ENCODE results near the gene ZNF276. TPM values are rescaled to one million over a fixed set of nuclear protein-coding genes. Genes with fewer than 3 reads are reported as not detected.

The ZNF276 gene
- total and polyA plus RNA-seq, 2 of the 8 experiments (the other 6 are each of a cell fraction or from before 2014, with no cell fraction given) = 6.4 to 9.3 TPM

DNA sequence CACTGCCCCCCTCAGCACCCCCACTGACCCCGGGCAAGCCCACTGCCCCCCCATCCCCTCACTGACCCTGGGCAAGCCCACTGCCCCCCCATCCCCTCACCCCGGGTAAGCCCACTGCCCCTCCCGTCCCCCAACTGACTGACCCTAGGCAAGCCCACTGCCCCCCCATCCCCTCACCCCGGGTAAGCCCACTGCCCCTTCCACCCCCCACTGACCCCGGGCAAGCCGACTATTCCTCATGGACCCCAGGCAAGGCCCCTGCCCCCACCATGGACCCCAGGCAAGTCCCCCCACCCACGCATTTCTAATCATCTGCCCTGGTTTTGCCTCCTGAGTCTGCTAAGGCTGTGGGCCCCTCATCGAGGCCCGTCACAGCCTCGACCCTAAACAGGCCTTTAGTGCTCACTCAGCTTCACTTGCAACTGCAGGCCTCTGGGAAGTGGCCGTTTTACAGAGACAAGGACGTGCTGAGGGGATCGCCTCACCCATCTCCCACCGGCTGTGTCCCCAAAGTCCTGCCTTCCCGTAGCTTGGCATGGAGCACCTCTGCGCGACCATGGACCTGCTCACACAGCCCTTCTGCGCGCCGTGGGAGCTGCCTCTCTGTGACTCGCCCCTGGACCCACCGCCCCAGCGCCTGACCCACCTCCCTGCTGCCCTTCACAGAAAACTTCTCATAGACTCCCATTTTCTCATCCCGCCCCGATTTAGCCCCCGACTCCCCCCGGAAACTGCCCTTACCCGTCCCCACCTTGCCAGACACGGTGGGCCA is 4.2 kb upstream of the ZNF276 start:
- POLR2A ChIA-PET (ENCODE audit: partially characterized antibody) = interaction anchor here (0.6 to 16.7 kb wide), 10 partner anchors 8 to 112 kb away, joined by 3 to 193 read pairs (median 4); partner anchors contain the start of genes CDK10, SPATA2L and SPIRE2
- Histone ChIP-seq H3K9ac (replicated peaks in 1 of 4; ENCODE audit: extremely low read depth in 1 of 4, low read depth in 3 of 4, low read length in 3 of 4) (no peak overlapping the region), H4K5ac (ENCODE audit: insufficient read length, low read depth, low read length) (no peak overlapping the region), H3K56ac (replicated peaks; ENCODE audit: insufficient read length, low read depth, low read length) (no peak overlapping the region), H3K4ac (replicated peaks; ENCODE audit: insufficient read length, low read depth, low read length) (no peak overlapping the region), H3K23ac (ENCODE audit: insufficient read length) (no peak overlapping the region), H3K14ac (ENCODE audit: insufficient read length) (no peak overlapping the region), H3K23me2 (ENCODE audit: low read depth, low read length) (peaks cover 12% of the 10 kb centered on the region), H3K9me3 (ENCODE audit: insufficient read depth in 2 of 2, low read depth in 1 of 2, low read length in 1 of 2) (no peaks in the 10 kb centered on the region), H2BK120ac (replicated peaks; ENCODE audit: low read depth, low read length) (no peak overlapping the region), H2AFZ (ENCODE audit: low read length) (no peak overlapping the region), H3K18ac (ENCODE audit: extremely low read depth, low read length) (no peak overlapping the region), H3K27ac (ENCODE audit: low read depth, low read length) (no peak overlapping the region), H3K79me1 (ENCODE audit: low read depth, low read length) (0 out of 2 replicates have a peak, but pooled peaks cover 2% of the 10 kb centered on the region), H2BK20ac (ENCODE audit: low read length) (no peak overlapping the region), H3K27me3 (replicated peaks in 1 of 4; ENCODE audit: control insufficient read depth in 3 of 4, extremely low read depth in 1 of 4, insufficient read depth in 3 of 4, low read length in 3 of 4) (peaks cover 1 to 29% (median 22%) of the 10 kb centered on the region in 4 experiments), H2BK5ac (ENCODE audit: low read depth, low read length) (no peak overlapping the region), H3K79me2 (ENCODE audit: control insufficient read depth in 1 of 2, insufficient read depth in 2 of 2, low read length in 2 of 2) (no peaks in the 10 kb centered on the region), H4K91ac (replicated peaks; ENCODE audit: insufficient read length, low read length) (no peak overlapping the region), H3K4me3 (ENCODE audit: extremely low read depth in 1 of 4, insufficient read depth in 2 of 4, low read depth in 3 of 4, low read length in 4 of 4) (no peak overlapping the region), H2BK15ac (ENCODE audit: low read length) (no peak overlapping the region), H2AK5ac (ENCODE audit: low read depth, low read length) (no peak overlapping the region), H3K4me2 (ENCODE audit: insufficient read depth in 1 of 2, low read depth in 2 of 2, low read length in 2 of 2) (no peak overlapping the region), H2BK12ac (ENCODE audit: low read depth, low read length) (no peak overlapping the region), H3K4me1 (replicated peaks in 1 of 4; ENCODE audit: control insufficient read depth in 3 of 4, insufficient read depth in 4 of 4, low read length in 3 of 4) (peaks cover 0 to 9% (median 2%) of the 10 kb centered on the region in 4 experiments; a peak in 5 of 7 replicates), H4K20me1 (replicated peaks in 1 of 2; ENCODE audit: control insufficient read depth in 1 of 2, insufficient read depth in 2 of 2, low read length in 2 of 2) (peaks cover 9 to 18% of the 10 kb centered on the region in 2 experiments), H4K8ac (ENCODE audit: extremely low read depth, insufficient read depth, low read length) (no peak overlapping the region), H3K36me3 (ENCODE audit: control insufficient read depth in 2 of 4, insufficient read depth in 4 of 4, low read length in 3 of 4) (peaks cover 0 to 10% (median 5%) of the 10 kb centered on the region in 4 experiments; a peak in 3 of 8 replicates)
- TF ChIP-seq POLR2AphosphoS5 (IDR thresholded peaks at IDR 0.05; ENCODE audit: low read depth, low read length) (0 out of 2 replicates have a peak, but pooled peaks have one; percentile 8), RNF2 (IDR thresholded peaks at IDR 0.05; ENCODE audit: borderline replicate concordance, low read depth, low read length, missing control alignments, poor library complexity, severe bottlenecking) (no peak)
- WGBS, 2 experiments (ENCODE audit: extremely low coverage in 1 of 2, insufficient coverage in 1 of 2, insufficient read length in 1 of 2, insufficient replicate concordance in 2 of 2, low coverage in 1 of 2, low lambda C conversion rate in 2 of 2, missing lambda C conversion rate in 1 of 2) = 94% methylated on average over 21 of the region's 29 CpGs; no CpG with 5 or more reads in 1 of the 2 experiments
- CTCF ChIA-PET (ENCODE audit: partially characterized antibody) = interaction anchor here (0.6 to 1.7 kb wide), 8 partner anchors 9 to 145 kb away, joined by 3 to 10 read pairs (median 4); no protein-coding TSS in a partner anchor
- FAIRE-seq (no peak), DNase-seq (ENCODE audit: low read depth in 1 of 2, low spot score in 2 of 2) (no peak)

All from H1 (cell line).